GM18870 (cell line): Measurements from ENCODE around the gene NFIL3.
"Not testable (repeated sequence)": the region's sequence is repeated elsewhere in the genome, so short reads cannot be mapped to it uniquely, and the experiment has no call there.

Experiments used
- ATAC-seq: cut with Tn5 transposase; IDR thresholded peaks from one replicate; pipeline ENCODE4 v1.9.1; 2021; ENCODE audit warnings: moderate library complexity; ENCODE audit not compliant: unreplicated experiment

The NFIL3 gene

GRCh38 chr9:91423785-91424402 is at the start of gene NFIL3:
NFIL3 (minus strand) TSS chr9:91423832; CDS start chr9:91410734, 13,098 bp downstream.
- ATAC-seq = no peak

GRCh38 chr9:91471524-91471923 is 47.9 kb upstream of the NFIL3 start:
- not testable (repeated sequence) for ATAC-seq

- no peak for ATAC-seq
Measured at GRCh38 chr9:91465420-91465819, 41.8 kb upstream of the NFIL3 start.

- ATAC-seq = no peak
Measured at GRCh38 chr9:91458906-91459305, 35.3 kb upstream of the NFIL3 start.

- ATAC-seq = no peak
Measured at GRCh38 chr9:91452844-91453243, 29.2 kb upstream of the NFIL3 start.

GRCh38 chr9:91451431-91452270 is 28.0 kb upstream of the NFIL3 start:
- no peak for ATAC-seq

GRCh38 chr9:91445135-91445534 is 21.5 kb upstream of the NFIL3 start:
- ATAC-seq = no peak

GRCh38 chr9:91443994-91444392 is 20.4 kb upstream of the NFIL3 start:
- ATAC-seq = no peak

- ATAC-seq = no peak
Measured at GRCh38 chr9:91443321-91443993, 19.8 kb upstream of the NFIL3 start.

GRCh38 chr9:91436841-91437240 is 13.2 kb upstream of the NFIL3 start:
- no peak for ATAC-seq

GRCh38 chr9:91433180-91433579 is 9.5 kb upstream of the NFIL3 start:
- ATAC-seq = no peak

GRCh38 chr9:91431485-91431884 is 7.9 kb upstream of the NFIL3 start:
- ATAC-seq = no peak

GRCh38 chr9:91429501-91429900 is 5.9 kb upstream of the NFIL3 start:
- ATAC-seq = no peak

GRCh38 chr9:91428927-91429351 is 5.3 kb upstream of the NFIL3 start:
- no peak for ATAC-seq

GRCh38 chr9:91428436-91428835 is 4.8 kb upstream of the NFIL3 start:
- ATAC-seq = no peak

- ATAC-seq = no peak
Measured at GRCh38 chr9:91427873-91428272, 4.2 kb upstream of the NFIL3 start.

- no peak for ATAC-seq
Measured at GRCh38 chr9:91426123-91426745, 2.6 kb upstream of the NFIL3 start.

- no peak for ATAC-seq
Measured at GRCh38 chr9:91425271-91425670, 1.6 kb upstream of the NFIL3 start.

GRCh38 chr9:91424403-91425176 is 958 bp upstream of the NFIL3 start:
- no peak for ATAC-seq
